HG02870 (cell line): ENCODE measurements around the gene CCDC97.
"Not testable (repeated sequence)": the region's sequence is repeated elsewhere in the genome, so short reads cannot be mapped to it uniquely, and the experiment has no call there.

Experiments
- ATAC-seq: cut with Tn5 transposase; IDR thresholded peaks from one replicate; pipeline ENCODE4 v1.9.1; 2021; ENCODE audit warnings: mild to moderate bottlenecking, moderate library complexity; ENCODE audit not compliant: unreplicated experiment

The CCDC97 gene

DNA sequence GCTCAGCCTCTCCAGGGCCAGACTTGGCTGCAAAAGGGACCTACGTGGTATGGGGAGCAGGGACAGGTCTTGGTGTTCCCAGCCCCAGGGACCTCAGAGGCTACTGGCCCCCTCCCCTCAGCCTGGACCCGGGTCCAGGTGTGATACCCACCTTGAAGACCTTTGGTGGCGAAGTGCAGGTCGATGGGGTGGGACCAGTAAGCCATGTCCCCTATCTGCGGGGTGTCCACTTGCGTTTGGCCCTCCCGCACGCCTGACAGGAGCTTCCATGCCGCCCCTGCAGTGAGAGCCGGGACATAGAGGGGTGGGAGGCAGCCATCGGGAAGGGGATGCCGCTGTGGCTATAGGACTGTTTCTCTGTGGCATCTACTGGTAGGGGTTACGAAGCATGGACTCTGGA lies 47.8 kb downstream of the CCDC97 start:
- no peak for ATAC-seq

DNA sequence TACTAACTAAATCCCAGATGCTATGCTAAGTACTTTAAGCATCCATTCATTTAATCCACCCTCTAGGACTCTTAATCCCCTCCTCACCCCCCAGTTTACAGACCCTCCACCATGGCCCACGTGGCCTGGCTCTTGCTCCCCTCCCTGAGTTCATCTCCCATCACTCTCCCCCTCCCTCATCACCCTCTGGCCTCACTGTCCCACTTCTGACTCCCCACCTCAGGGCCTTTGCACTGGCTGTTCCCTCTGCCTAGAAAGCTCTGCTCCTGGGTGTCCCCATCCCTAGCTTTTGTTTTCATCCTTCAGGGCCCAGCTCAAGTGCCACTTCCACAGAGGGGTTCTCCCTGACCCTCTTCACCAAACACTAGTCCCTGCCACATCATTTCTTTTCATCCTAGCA lies 49.8 kb downstream of the CCDC97 start:
- no peak for ATAC-seq

DNA sequence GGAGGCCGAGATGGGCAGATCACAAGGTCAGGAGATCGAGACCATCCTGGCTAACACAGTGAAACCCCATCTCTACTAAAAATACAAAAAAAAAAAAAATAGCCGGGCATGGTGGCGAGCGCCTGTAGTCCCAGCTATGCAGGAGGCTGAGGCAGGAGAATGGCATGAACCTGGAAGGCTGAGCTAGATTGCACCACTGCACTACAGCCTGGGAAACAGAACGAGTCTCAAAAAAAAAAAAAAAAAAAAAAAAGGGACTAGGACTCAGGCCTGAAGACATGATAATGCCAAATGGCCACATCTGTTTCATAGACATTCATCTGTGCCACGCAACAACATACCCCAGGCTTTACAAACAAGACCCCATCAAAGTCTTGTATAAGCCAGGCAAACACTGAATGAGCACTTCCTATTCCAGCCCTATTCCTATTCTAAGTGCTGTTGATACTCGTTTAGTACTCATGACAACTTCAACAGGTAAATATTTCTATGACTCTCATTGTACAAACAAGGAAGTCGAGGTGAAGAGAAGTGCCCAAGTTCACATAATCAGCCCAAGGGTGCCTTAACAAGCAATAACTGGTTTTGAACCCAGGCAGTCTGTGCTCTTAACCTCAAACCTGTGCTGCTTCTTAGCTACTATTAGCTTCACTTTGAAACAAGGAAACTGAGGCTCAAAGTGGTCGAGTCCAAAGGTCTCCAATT lies 52.3 kb downstream of the CCDC97 start:
- ATAC-seq: no peak

DNA sequence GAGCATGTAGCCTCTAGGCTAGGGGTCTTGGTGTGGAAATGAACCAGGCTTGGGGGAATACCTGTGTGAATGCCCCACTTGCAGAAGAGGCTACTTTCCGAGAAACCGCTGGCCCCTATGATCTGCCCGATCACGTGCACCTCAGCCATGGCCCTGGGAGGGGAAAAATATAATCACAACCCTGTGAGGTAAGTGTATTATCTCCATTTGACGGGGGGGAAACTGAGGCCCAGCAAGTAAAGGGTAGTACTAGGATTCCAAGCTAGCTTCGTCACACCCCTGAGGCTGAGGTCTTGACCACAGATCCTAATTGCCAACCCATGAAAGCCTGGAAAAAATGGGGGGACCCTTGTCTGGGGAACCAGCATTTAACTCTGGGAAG lies 53.4 kb downstream of the CCDC97 start:
- no peak for ATAC-seq

DNA sequence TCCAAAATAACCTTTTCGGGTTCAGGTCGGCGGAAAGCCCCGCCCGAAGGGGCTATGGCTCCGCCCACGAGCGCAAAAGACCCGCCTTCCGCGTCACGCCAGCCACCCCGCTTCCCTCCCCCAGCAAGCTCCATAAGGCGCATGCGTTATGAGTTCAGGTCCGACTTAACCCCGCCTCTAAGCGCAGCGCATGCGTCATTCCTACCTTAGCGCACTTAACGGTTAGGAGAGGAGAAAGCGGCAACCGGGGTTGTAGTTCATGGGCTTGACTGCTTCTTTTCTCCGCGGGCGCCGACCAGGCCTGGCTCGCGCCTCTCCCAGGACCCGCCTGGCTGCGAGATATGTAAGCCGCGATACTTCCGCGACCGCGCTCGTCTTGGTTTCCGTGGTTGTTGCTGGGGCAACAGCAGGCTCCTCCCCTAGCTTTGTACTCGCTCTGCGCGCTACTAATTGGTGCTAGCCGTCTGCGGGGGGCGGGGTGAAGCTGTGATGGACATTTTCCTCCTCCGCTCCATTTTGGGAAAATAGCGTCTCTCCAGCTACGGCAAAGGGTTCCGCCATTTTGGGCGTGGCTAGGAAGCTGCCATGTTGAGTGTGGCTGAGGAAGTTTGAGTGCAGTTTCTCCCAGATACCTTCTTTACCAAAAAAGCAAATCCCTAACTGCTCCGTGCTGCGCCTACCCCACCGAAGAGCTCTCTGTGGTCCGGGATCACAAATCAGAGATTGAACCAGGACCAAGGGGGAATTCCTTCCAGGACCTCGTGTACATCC lies 54.0 kb downstream of the CCDC97 start, which contains the start of gene B9D2:
Gene B9D2, minus strand, starts transcription at position 397 of the 771 bp plus-strand sequence. CDS start 630 bp downstream, outside the sequence.
- peak; percentile 83 for ATAC-seq

DNA sequence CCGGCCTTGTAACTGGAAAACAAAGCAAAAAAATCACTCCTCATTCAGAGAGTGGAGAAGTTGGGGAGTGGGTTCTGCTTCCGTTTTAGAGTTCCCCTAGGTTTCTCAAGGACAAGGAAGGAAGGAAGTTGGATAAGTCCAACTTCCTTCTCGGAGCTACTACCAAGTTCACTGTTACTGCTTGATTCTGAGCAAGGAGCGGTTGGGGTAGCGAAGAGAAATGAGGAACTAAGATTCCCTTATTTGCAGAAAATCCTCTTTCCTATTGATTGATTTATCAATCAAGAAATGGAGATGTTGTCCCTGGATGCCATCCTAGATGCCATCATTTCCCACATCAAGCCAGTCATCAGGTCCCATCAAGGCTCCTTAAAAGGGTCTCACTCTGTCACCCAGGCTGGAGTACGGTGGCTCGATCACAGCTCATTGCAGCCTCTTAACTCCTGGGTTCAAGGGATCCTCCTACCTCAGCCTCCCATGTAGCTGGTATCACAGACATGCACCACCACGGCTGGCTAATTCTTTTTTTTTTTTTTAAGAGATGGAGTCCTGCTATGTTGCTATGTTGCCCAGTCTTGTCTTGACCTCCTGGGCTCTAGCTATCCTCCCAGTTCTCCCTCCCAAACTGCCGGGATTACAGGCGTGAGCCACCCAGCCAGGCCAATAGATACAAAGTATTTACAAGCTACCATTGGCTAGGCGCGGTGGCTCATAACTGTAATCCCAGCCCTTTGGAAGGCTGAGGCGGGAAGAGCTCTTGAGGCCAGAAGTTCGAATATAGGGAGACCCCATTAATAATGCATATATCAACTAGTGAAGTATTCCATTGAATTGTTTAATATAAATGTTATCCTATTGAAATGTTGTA lies 54.8 kb downstream of the CCDC97 start:
- ATAC-seq: no peak

DNA sequence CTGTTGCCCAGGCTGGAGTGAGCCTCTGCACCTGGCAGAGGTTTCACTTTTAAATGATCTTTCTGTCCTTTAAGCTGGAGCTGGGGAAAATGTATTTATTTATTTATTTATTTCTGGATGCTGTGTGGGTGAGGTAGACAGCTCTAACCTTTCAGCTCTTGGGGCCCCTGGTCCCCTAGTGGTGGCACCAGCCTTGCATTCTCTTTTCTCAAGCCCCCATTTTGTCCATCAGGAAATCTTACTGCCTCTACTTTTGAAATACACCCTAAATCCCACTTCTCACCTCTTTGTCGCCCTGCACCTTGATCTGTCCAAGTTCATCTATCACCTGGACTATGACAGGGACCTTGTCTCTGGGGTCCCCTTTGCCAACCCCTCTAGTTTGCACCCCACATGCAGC lies 56.1 kb downstream of the CCDC97 start:
- no peak for ATAC-seq

DNA sequence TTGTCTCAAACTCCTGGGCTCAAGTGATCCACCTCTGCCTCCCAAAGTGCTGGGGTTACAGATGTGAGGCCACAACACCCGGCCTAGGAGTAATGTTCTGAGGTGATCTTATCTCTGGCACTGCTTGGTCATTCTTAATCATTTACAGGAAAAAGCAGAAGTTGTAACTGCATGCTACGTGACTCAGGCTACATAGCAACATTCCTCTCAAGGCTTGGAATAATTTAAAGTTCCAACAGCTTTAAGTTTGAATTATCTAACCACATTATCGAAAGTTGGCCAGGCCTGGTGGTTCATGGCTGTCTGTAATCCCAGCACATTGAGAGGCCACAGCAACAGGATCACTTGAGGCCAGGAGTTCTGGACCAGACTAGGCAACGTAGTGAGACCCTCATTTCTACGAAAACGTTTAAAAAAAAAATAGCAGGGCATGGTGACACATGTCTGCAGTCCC lies 57.9 kb downstream of the CCDC97 start:
- no peak for ATAC-seq

DNA sequence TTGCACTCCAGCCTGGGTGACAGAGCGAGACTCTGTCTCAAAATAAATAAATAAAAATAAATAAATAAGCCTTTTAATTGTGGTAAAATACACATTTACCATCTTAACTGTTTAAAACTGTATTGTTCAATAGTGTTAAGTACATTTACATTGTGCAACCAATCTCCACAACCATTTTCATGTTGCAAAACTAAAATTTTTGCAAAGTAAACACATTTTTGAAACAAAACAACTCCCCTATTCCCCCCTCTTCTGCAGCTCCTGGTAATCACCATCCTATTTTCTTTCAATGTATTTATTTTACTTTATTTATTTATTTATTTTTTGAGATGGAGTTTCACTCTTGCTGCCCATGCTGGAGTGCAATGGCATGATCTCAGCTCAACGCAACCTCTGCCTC lies 59.8 kb downstream of the CCDC97 start:
- no peak for ATAC-seq

DNA sequence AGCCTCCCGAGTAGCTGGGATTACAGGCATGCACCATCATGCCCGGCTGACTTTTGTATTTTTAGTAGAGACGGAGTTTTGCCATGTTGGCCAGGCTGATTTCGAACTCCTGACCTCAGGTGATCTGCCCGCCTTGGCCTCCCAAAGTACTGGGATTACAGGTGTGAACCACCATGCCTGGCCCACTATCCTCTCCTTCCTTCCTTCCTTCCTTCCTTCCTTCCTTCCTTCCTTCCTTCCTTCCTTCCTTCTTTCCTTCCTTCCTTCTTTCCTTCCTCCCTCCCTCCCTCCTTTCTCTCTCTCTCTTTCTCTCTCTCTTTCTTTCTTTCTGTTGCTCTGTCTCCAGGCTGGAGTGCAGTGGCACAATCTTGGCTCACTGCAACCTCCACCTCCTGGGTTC lies 61.1 kb downstream of the CCDC97 start:
- ATAC-seq: not testable (repeated sequence)

DNA sequence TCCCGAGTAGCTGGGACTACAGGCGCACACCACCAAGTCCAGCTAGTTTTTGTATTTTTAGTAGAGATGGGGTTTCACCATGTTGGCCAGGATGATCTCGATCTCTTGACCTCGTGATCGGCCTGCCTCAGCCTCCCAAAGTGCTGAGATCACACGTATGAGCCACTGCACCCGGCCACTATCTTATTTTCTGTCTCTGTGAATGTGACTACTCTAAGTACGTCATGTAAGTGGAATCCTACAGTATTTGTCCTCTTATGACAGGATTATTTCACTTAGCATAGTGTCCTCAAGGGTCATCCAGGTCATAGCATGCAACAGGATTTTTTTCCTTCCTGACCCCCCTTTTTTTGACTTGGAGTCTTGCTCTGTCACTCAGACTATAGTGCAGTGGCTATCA lies 61.6 kb downstream of the CCDC97 start:
- no peak for ATAC-seq

DNA sequence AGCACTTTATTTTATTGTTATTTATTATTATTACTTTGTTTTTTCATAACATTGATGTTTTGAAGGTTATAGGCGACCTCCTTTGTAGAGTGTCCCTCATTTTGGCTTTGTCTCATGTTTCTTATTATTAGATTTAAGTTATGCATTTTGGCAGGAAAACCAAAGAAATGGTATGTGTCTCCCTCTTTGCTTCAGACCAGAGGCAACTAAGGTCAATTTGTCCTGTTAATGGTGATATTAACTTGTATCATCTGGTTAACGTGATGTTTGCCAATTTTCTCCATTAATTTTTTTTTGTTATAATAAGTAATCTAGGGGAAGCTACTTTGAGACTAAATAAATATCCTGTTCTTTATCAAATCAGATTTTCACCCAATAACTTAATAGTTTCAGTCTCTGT lies 62.5 kb downstream of the CCDC97 start:
- ATAC-seq: no peak

DNA sequence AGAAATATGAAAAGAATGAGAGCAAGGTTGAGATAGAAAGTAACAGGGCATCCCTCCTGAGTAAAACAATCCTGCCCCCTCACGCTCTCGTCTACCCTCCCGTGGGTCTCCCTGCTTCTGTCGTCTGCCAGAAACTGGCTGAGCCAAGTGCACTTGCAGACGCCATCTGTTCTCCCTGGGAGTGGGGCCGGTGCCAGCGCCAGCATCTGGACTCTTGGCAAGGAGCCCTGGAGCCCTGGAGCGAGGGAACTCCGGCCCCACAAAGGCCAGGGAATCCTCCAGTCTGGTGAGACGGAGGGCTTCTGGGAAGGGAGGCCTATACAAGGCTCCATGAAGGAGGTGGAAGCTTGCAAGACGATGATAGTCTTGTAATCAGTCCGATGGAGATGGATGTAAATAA lies 64.0 kb downstream of the CCDC97 start:
- no peak for ATAC-seq
